ENCODE results near the gene EPB41L5.
A peak's percentile ranks its signal among the peaks of the same experiment; 100 is the strongest.
"Not testable (repeated sequence)": the region's sequence is repeated elsewhere in the genome, so short reads cannot be mapped to it uniquely, and the experiment has no call there.

EPB41L5 gene

GRCh38 chr2:120105360-120105759 is 92.5 kb downstream of the EPB41L5 start:
- no peak for DNase-seq

DNA sequence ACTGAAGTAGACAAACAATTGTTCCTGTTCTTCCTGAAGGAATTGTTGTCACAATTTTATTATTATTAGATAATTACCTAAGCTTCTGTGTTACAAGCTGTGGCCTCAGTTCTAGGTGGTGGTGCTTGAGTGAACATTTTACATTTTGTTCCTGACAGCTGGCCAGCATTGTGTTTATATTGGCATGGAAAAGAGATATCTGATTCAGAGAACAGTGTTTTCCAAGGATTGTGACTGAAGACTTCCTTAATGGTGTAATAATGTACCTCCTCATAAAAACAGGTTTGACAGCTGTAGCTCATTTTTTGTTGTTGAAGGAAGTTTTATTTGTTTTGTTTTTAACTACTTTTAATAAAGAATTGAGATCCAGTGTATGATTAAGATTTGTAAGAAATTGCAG is 95.2 kb downstream of the EPB41L5 start:
- no peak for DNase-seq

DNA sequence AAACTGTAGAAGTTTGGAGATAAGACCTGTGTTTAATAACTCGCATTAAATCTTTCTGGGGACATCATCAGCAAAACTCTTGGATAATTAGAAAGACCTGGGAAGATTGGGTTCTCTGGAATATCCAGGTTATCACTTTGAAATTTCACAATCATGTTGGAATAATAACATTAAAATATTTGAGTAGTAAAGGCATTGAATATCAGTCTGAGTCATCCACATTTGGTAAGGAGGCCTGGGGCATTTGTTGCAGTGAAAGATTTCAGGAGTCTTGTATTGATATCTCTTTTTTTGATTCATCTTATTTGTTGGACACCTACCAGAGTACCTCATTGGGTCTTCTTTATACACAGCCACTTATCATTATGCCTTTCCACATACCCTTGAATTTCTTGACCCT is 95.9 kb downstream of the EPB41L5 start:
- no peak for DNase-seq

GRCh38 chr2:120109186-120110061 is 96.5 kb downstream of the EPB41L5 start:
- peak; percentile 56 for DNase-seq

- DNase-seq, result no peak
Measured at GRCh38 chr2:120110062-120110362, 97.1 kb downstream of the EPB41L5 start.

DNA sequence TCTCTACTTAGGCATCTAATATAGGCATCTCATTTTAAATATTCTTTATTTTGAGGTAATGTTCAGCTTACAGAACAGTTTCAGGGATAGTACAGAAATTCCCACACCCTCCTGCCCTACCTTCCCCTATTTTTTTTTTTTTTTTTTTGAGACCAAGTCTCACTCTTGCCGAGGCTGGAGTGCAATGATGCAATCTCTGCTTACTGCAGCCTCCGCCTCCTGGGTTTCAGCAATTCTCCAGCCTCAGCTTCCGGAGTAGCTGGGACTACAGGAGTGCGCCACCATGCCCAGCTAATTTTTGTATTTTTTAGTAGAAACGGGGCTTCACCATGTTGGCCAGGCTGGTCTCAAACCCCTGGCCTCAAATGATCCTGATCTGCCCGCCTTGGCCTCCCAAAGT is 97.6 kb downstream of the EPB41L5 start:
- DNase-seq, result no peak

- no peak for DNase-seq
Measured at GRCh38 chr2:120111193-120111592, 98.3 kb downstream of the EPB41L5 start.

- no peak for DNase-seq
Measured at GRCh38 chr2:120118018-120118417, 105.1 kb downstream of the EPB41L5 start.

GRCh38 chr2:120118471-120118870 is 105.6 kb downstream of the EPB41L5 start:
- no peak for DNase-seq

DNA sequence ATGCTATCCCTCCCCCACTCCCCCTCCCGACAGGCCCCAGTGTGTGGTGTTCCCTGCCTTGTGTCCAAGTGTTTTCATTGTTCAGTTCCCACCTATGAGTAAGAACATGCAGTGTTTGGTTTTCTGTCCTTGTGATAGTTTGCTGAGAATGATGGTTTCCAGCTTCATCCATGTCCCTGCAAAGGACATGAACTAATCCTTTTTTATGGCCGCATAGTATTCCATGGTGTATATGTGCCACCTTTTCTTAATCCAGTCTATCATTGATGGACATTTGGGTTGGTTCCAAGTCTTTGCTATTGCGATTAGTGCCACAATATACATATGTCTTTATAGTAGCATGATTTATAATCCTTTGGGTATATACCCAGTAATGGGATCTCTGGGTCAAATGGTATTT is 108.5 kb downstream of the EPB41L5 start:
- DNase-seq, result not testable (repeated sequence)

- no peak for DNase-seq
Measured at GRCh38 chr2:120123090-120123489, 110.2 kb downstream of the EPB41L5 start.

GRCh38 chr2:120125195-120125594 is 112.3 kb downstream of the EPB41L5 start:
- DNase-seq, result no peak

DNA sequence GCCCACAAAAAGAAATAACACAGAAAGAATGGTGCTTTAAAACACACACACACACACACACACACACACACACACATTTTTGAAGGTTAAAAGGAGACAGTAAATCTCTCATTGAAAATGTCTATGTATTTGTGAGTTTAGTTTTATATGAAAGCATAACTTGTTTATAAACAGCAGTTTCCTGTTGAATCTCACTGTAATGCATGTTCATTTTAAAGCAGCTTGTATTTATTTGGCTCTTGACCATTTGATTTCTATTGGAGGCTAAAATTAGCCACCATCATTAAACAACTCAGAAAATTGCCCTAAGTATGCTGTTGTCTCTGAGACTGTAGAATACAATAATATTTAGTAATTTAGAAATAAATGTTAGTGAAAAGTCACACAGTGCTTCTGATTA is 115.3 kb downstream of the EPB41L5 start:
- DNase-seq, result no peak

- DNase-seq, result no peak
Measured at GRCh38 chr2:120132190-120132589, 119.3 kb downstream of the EPB41L5 start.

DNA sequence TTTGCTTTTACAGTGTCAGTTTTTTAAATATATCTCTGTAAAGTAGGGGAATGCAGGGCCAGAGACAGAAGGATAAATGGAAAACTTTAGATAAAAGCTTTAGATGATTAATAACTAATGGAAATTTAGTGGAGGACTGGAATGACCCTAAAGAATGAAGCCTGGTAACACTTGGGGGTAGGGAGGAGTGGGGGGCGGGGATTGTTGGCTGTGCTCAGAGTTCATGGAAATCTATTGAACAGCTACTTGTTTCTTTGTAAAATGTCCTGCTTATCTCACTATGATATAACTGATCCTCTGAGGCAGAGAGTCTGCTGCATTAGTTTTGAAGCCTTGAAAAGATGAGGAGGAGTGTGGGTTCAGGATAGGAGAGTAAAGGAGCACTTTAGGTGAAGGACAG is 119.8 kb downstream of the EPB41L5 start:
- no peak for DNase-seq

DNA sequence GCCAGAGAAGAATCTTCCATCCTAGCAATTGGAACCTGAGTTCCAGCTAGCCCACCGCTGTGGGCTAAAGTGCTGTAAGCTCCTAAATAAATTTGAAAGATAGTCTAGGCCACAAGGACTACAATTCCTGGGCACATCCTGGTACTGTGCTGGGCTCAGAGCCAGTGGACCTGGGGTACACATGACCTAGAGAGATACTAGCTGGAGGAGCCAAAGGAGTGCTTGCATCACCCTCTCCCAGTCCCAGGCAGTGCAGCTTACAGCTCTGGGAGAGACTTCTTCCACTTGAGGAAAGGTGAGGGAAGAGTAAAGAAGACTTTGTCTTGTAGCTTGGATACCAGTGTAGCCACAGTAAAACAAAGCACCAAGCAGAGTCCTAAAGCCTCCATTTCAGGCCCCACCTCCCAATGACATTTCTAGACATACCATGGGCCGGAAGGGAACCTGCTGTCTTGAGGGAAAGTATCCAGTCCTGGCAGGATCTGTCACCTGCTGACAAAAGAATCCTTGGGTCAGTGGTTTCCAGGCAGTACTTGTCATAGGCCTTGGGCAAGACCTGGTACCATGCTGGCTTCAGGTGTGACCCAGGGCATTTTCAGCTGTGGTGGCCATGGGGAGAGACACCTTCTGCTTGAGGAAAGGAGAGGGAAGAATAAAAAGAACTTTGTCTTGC is 120.8 kb downstream of the EPB41L5 start:
- no peak for DNase-seq

DNA sequence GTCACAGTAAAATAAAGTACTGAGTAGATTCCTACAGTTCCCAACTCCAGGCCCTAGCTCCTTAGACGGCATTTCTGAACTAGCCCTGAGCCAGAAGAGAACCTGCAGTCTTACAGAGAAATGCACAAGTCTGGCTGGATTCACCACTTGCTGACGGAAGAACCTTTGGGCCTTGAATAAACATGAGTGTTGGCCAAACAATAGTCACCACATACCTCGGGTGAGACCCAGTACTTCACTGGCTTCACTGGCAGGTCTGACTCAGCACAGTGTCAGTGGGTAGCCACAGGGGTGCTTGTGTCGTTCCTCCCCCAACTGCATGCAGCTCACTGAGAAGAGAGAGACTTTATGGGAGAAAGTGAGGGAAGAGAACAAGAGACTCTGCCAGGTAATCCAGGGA is 121.4 kb downstream of the EPB41L5 start:
- DNase-seq, result no peak

- not testable (repeated sequence) for DNase-seq
Measured at GRCh38 chr2:120135013-120135412, 122.1 kb downstream of the EPB41L5 start.

- DNase-seq, result no peak
Measured at GRCh38 chr2:120140866-120141265, 128.0 kb downstream of the EPB41L5 start.

DNA sequence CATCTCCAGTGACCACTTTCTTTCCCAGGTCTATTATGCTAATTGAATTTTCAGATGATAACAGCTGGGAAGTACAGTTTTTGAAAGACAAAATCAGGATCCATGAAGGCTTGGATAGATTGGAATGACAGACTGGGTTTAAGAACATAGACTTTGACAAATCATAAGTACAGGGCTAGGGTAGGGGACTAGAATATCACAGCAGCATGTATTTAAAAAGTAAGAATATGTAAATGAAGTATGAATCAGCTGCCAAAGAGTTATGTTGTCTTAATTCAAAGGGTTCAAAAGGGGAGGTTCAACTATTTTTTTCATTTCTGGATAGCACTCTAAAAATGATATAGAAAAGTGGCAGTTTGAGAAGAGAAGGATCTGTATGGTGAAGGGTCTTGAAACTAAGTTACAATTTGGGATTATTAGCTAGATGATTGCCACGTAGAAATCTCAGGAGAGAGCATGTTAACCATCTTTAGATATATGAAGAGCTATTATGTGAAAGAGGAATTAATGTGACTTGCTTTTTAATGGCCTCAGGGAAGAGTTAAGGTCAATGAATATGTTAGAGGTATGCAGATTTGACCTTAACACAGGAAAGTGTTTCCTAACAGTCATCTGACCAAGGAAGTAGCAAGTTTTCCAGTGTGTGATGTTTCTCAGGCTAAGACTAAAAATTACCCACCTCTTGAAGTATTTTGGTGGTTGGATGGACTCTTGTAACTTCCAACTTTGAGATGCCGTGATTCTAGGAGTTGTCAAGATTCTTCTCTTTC is 128.6 kb downstream of the EPB41L5 start:
- DNase-seq, result no peak

- DNase-seq, result no peak
Measured at GRCh38 chr2:120142528-120143219, 129.8 kb downstream of the EPB41L5 start.

GRCh38 chr2:120148229-120148628 is 135.4 kb downstream of the EPB41L5 start:
- DNase-seq, result no peak

DNA sequence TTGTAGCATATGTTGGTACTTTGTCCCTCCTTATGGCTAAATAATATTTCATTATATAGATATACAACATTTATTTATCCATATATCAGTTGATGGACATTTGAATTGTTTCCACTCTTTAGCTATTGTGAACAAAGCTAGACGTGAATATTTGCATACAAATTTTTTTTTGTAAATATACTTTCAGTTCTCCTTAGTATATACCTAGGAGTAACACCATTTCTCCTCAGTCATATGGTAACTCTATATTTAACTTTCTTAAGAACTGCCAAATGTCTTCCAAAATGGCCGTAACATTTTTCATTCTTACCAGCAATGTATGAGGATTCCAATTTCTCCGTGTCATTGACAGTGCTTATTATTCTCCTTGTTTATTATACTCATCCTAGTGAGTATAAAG is 135.8 kb downstream of the EPB41L5 start:
- DNase-seq, result no peak
